SU-DHL-6 (cell line): ENCODE measurements around the gene OSBPL5.

Experiments
- H2AFZ ChIP-seq: fragments of 200-600 bp; sonication (generic); 2 replicates; pipeline ENCODE4 v1.6.1; 2014; ENCODE audit warnings: low read depth, mild to moderate bottlenecking, moderate library complexity, mixed read lengths, antibody characterized with exemption, low read length; ENCODE audit not compliant: severe bottlenecking
- H3F3A ChIP-seq: fragments of 200-600 bp; shearing (Covaris generic); 2 replicates; pipeline ENCODE4 v1.6.0; 2016; ENCODE audit warnings: antibody characterized with exemption, mild to moderate bottlenecking; ENCODE audit not compliant: insufficient read depth
- H3K27ac ChIP-seq: fragments of 200-600 bp; sonication (generic); 2 replicates; pipeline ENCODE4 v1.5.1; 2016; ENCODE audit warnings: low read depth, mild to moderate bottlenecking, low read length, moderate library complexity, mixed read lengths
- H3K27me3 ChIP-seq: fragments of 200-600 bp; sonication (generic), shearing (Covaris generic); 2 replicates; pipeline ENCODE4 v1.6.0; 2014; ENCODE audit warnings: mild to moderate bottlenecking, low read length
- H3K36me3 ChIP-seq: fragments of 200-600 bp; sonication (generic); 2 replicates; pipeline ENCODE4 v1.6.1; 2014; ENCODE audit warnings: mild to moderate bottlenecking, low read length, mixed read lengths
- H3K4me2 ChIP-seq: fragments of 300-600, 200-600 bp; shearing (Covaris generic), sonication (generic); 2 replicates; pipeline ENCODE4 v1.6.0; 2014; ENCODE audit warnings: low read length, low read depth, mild to moderate bottlenecking; ENCODE audit not compliant: poor library complexity, severe bottlenecking
- H3K4me3 ChIP-seq: fragments of 200-600 bp; sonication (generic); 2 replicates; pipeline ENCODE4 v1.5.1; 2014; ENCODE audit warnings: antibody characterized with exemption, low read length, mild to moderate bottlenecking, mixed read lengths; ENCODE audit not compliant: insufficient read depth, poor library complexity, severe bottlenecking
- H3K79me2 ChIP-seq: fragments of 200-600 bp; sonication (generic); 2 replicates; pipeline ENCODE4 v1.6.1; 2014; ENCODE audit warnings: mild to moderate bottlenecking, low read length, moderate library complexity; ENCODE audit not compliant: insufficient read depth
- H3K9ac ChIP-seq: fragments of 200-600 bp; sonication (generic); 2 replicates; pipeline ENCODE4 v1.7.0; 2014; ENCODE audit warnings: mild to moderate bottlenecking, low read length
- H3K9me2 ChIP-seq: fragments of 200-600 bp; sonication (generic); replicated peaks from 2 replicates; pipeline ENCODE4 v1.6.1; 2014; ENCODE audit warnings: low read length; ENCODE audit not compliant: insufficient read depth
- H3K9me3 ChIP-seq: fragments of 200-600 bp; sonication (generic); 2 replicates; pipeline ENCODE4 v1.6.1; 2014; ENCODE audit warnings: low read length, mixed read lengths; ENCODE audit not compliant: insufficient read depth
- H4K20me1 ChIP-seq: fragments of 200-600 bp; sonication (generic); 2 replicates; pipeline ENCODE4 v1.6.1; 2014; ENCODE audit warnings: low read depth, mild to moderate bottlenecking, antibody characterized with exemption, low read length, moderate library complexity, mixed read lengths
- CTCF ChIP-seq: fragments of 200-600 bp; sonication (generic); IDR thresholded peaks from one replicate; pipeline ENCODE4 v1.5.1; 2017; ENCODE audit warnings: antibody characterized with exemption, mild to moderate bottlenecking, low read length, moderate library complexity; ENCODE audit not compliant: insufficient read depth, poor library complexity, severe bottlenecking
- EZH2phosphoT487 ChIP-seq: fragments of 200-600 bp; sonication (generic), shearing (Covaris generic); conservative IDR thresholded peaks from 2 replicates; pipeline ENCODE4 v1.6.1; 2018; ENCODE audit warnings: mild to moderate bottlenecking, antibody characterized with exemption, low read length, moderate library complexity, mixed read lengths

OSBPL5 gene

GRCh38 chr11:3206156-3206921 is 41.2 kb upstream of the OSBPL5 start:
- no peaks in the 10 kb centered on the region for H3K36me3 ChIP-seq
- H3F3A ChIP-seq: no peaks in the 10 kb centered on the region
- H2AFZ ChIP-seq: no peak overlapping the region
- no peaks in the 10 kb centered on the region for H3K9me3 ChIP-seq
- H3K27me3 ChIP-seq: no peaks in the 10 kb centered on the region; the same call in 1 of the 2 replicates
- no peak overlapping the region for H3K4me2 ChIP-seq
- no peaks in the 10 kb centered on the region for H4K20me1 ChIP-seq
- H3K4me3 ChIP-seq: no peak overlapping the region
- TF ChIP-seq CTCF: no peak
- TF ChIP-seq EZH2phosphoT487: no peak
- H3K79me2 ChIP-seq: no peaks in the 10 kb centered on the region
- H3K27ac ChIP-seq: no peak overlapping the region
- H3K9ac ChIP-seq: no peak overlapping the region
- no peaks in the 10 kb centered on the region for H3K9me2 ChIP-seq

GRCh38 chr11:3205261-3206155 is 40.4 kb upstream of the OSBPL5 start:
- no peaks in the 10 kb centered on the region for H3K9me3 ChIP-seq
- no peaks in the 10 kb centered on the region for H3K9me2 ChIP-seq
- H3F3A ChIP-seq: no peaks in the 10 kb centered on the region
- no peaks in the 10 kb centered on the region for H4K20me1 ChIP-seq
- no peak overlapping the region for H3K27ac ChIP-seq
- no peaks in the 10 kb centered on the region for H3K79me2 ChIP-seq
- H2AFZ ChIP-seq: no peak overlapping the region
- TF ChIP-seq EZH2phosphoT487 (no peak), CTCF (no peak)
- no peaks in the 10 kb centered on the region for H3K36me3 ChIP-seq
- no peaks in the 10 kb centered on the region; the same call in 1 of the 2 replicates for H3K27me3 ChIP-seq
- H3K4me2 ChIP-seq: no peak overlapping the region
- H3K9ac ChIP-seq: no peak overlapping the region
- H3K4me3 ChIP-seq: no peak overlapping the region

DNA sequence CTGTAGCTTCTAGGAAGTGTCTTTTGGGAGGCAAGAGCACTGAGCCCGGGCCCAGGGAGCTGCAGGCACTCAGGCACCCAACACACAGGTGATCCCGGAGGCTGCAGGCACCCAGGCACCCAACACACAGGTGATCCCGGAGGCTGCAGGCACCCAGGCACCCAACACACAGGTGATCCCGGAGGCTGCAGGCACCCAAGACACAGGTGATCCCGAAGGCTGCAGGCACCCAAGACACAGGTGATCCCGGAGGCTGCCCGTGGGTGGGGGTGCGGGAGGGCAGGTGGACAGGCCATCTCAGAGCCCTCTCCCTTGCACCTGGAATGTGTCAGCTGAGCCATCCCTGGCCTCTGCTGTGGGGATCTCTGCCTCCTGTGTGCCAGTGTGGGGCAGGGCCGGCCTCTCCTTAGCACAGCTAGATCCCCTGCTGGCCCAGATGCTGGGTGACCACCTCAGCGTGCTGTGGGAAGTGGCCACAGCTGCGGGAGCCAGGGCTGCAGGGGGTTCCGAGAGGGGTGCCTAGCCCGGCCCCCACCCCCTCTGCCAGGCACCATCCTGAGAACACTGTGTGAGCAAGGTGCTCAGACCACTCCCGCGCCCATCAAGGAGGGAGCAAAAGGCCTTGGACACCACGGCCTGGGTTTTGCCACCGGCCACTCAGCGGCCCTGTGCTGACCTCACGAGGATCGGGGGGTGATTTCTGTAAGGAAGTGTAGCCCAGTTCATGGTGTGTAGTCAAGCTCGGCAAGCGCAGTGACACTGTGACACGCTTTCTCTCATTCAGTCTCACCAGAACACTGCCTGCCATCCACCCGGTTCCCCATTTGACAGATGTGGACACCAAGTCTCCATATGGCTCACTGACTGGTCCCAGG is 39.3 kb upstream of the OSBPL5 start:
- no peak overlapping the region for H3K27ac ChIP-seq
- TF ChIP-seq CTCF (no peak), EZH2phosphoT487 (no peak)
- H3K27me3 ChIP-seq: no peaks in the 10 kb centered on the region; the same call in 1 of the 2 replicates
- no peaks in the 10 kb centered on the region for H4K20me1 ChIP-seq
- H3K9me3 ChIP-seq: no peaks in the 10 kb centered on the region
- H3K9me2 ChIP-seq: no peaks in the 10 kb centered on the region
- no peaks in the 10 kb centered on the region for H3F3A ChIP-seq
- no peak overlapping the region for H3K4me3 ChIP-seq
- H3K4me2 ChIP-seq: no peak overlapping the region
- no peak overlapping the region for H2AFZ ChIP-seq
- H3K9ac ChIP-seq: no peak overlapping the region
- H3K79me2 ChIP-seq: no peaks in the 10 kb centered on the region
- no peaks in the 10 kb centered on the region for H3K36me3 ChIP-seq
